ENCODE results near the gene BRAT1. TPM values are rescaled to one million over a fixed set of nuclear protein-coding genes. Genes with fewer than 3 reads are reported as not detected.
"Not testable (repeated sequence)": the region's sequence is repeated elsewhere in the genome, so short reads cannot be mapped to it uniquely, and the experiment has no call there.

BRAT1 gene
- total RNA-seq, 2 donors from 2014 or later = 34.0 to 42.8 TPM

- no peak overlapping the region for H3K27ac Mint-ChIP-seq
- H3K27me3 Mint-ChIP-seq = no peaks in the 10 kb centered on the region
- H3K9me3 Mint-ChIP-seq = no peaks in the 10 kb centered on the region
- H3K36me3 Mint-ChIP-seq (ENCODE audit: low read depth) = peaks cover 27% of the 10 kb centered on the region
- no peak overlapping the region for H3K4me3 Mint-ChIP-seq
- ATAC-seq (replicated peaks) = no peak
- H3K4me1 Mint-ChIP-seq = no peaks in the 10 kb centered on the region
Measured at GRCh38 chr7:2592375-2592865, 37.1 kb upstream of the BRAT1 start.

GRCh38 chr7:2589941-2590340, 34.6 kb upstream of the BRAT1 start:
- not testable (repeated sequence) for H3K9me3 Mint-ChIP-seq; H3K27ac Mint-ChIP-seq; ATAC-seq (replicated peaks); H3K4me1 Mint-ChIP-seq; H3K27me3 Mint-ChIP-seq; H3K4me3 Mint-ChIP-seq
- H3K36me3 Mint-ChIP-seq (ENCODE audit: low read depth) = peaks cover 24% of the 10 kb centered on the region

GRCh38 chr7:2589341-2589740, 34.0 kb upstream of the BRAT1 start:
- Mint-ChIP-seq H3K27ac (no peak overlapping the region), H3K27me3 (no peaks in the 10 kb centered on the region), H3K4me1 (no peaks in the 10 kb centered on the region), H3K9me3 (no peaks in the 10 kb centered on the region), H3K4me3 (no peak overlapping the region), H3K36me3 (ENCODE audit: low read depth) (peaks cover 24% of the 10 kb centered on the region)
- ATAC-seq (replicated peaks) = no peak

GRCh38 chr7:2587778-2588177, 32.5 kb upstream of the BRAT1 start:
- ATAC-seq (replicated peaks) = no peak
- no peaks in the 10 kb centered on the region for H3K4me1 Mint-ChIP-seq
- no peaks in the 10 kb centered on the region for H3K27me3 Mint-ChIP-seq
- H3K9me3 Mint-ChIP-seq = no peaks in the 10 kb centered on the region
- H3K27ac Mint-ChIP-seq = no peak overlapping the region
- no peak overlapping the region for H3K4me3 Mint-ChIP-seq
- peaks cover 22% of the 10 kb centered on the region for H3K36me3 Mint-ChIP-seq (ENCODE audit: low read depth)

- Mint-ChIP-seq H3K4me1 (no peaks in the 10 kb centered on the region), H3K27me3 (no peaks in the 10 kb centered on the region), H3K9me3 (no peaks in the 10 kb centered on the region), H3K27ac (no peak overlapping the region), H3K4me3 (no peak overlapping the region), H3K36me3 (ENCODE audit: low read depth) (peaks cover 17% of the 10 kb centered on the region)
- no peak for ATAC-seq (replicated peaks)
Measured at GRCh38 chr7:2587134-2587533, 31.8 kb upstream of the BRAT1 start.

GRCh38 chr7:2586326-2587020, 31.1 kb upstream of the BRAT1 start:
- no peaks in the 10 kb centered on the region for H3K9me3 Mint-ChIP-seq

GRCh38 chr7:2585446-2585845, 30.1 kb upstream of the BRAT1 start:
- H3K27ac Mint-ChIP-seq = no peak overlapping the region
- no peak for ATAC-seq (replicated peaks)
- no peaks in the 10 kb centered on the region for H3K27me3 Mint-ChIP-seq
- peaks cover 10% of the 10 kb centered on the region for H3K36me3 Mint-ChIP-seq (ENCODE audit: low read depth)
- no peaks in the 10 kb centered on the region for H3K9me3 Mint-ChIP-seq
- no peaks in the 10 kb centered on the region for H3K4me1 Mint-ChIP-seq
- no peak overlapping the region for H3K4me3 Mint-ChIP-seq

More at GRCh38 chr7:2586326-2587020, 31.1 kb upstream of the BRAT1 start:
- ATAC-seq (replicated peaks) = no peak
- H3K27ac Mint-ChIP-seq = no peak overlapping the region
- peaks cover 14% of the 10 kb centered on the region for H3K36me3 Mint-ChIP-seq (ENCODE audit: low read depth)
- no peak overlapping the region for H3K4me3 Mint-ChIP-seq
- no peaks in the 10 kb centered on the region for H3K27me3 Mint-ChIP-seq
- no peaks in the 10 kb centered on the region for H3K4me1 Mint-ChIP-seq

GRCh38 chr7:2583798-2584580, 28.7 kb upstream of the BRAT1 start:
- Mint-ChIP-seq H3K4me3 (no peak overlapping the region), H3K36me3 (ENCODE audit: low read depth) (peaks cover 9% of the 10 kb centered on the region), H3K27me3 (no peaks in the 10 kb centered on the region), H3K27ac (no peak overlapping the region), H3K9me3 (no peaks in the 10 kb centered on the region), H3K4me1 (no peaks in the 10 kb centered on the region)
- ATAC-seq (replicated peaks) = no peak

GRCh38 chr7:2582006-2582735, 26.8 kb upstream of the BRAT1 start:
- no peaks in the 10 kb centered on the region for H3K9me3 Mint-ChIP-seq
- no peak overlapping the region for H3K4me3 Mint-ChIP-seq
- H3K4me1 Mint-ChIP-seq = no peaks in the 10 kb centered on the region
- H3K36me3 Mint-ChIP-seq (ENCODE audit: low read depth) = peaks cover 9% of the 10 kb centered on the region
- H3K27me3 Mint-ChIP-seq = no peaks in the 10 kb centered on the region
- H3K27ac Mint-ChIP-seq = no peak overlapping the region
- no peak for ATAC-seq (replicated peaks)

- Mint-ChIP-seq H3K4me1 (no peaks in the 10 kb centered on the region), H3K4me3 (no peak overlapping the region), H3K36me3 (ENCODE audit: low read depth) (peaks cover 9% of the 10 kb centered on the region), H3K27ac (no peak overlapping the region), H3K27me3 (no peaks in the 10 kb centered on the region), H3K9me3 (no peaks in the 10 kb centered on the region)
- ATAC-seq (replicated peaks) = no peak
Measured at GRCh38 chr7:2580636-2581035, 25.3 kb upstream of the BRAT1 start.

- H3K4me3 Mint-ChIP-seq = no peak overlapping the region
- no peak overlapping the region for H3K27ac Mint-ChIP-seq
- H3K36me3 Mint-ChIP-seq (ENCODE audit: low read depth) = peaks cover 4% of the 10 kb centered on the region
- no peak for ATAC-seq (replicated peaks)
- H3K9me3 Mint-ChIP-seq = no peaks in the 10 kb centered on the region
- H3K27me3 Mint-ChIP-seq = no peaks in the 10 kb centered on the region
- no peaks in the 10 kb centered on the region for H3K4me1 Mint-ChIP-seq
Measured at GRCh38 chr7:2577914-2578680, 22.8 kb upstream of the BRAT1 start.

GRCh38 chr7:2576742-2577491, 21.6 kb upstream of the BRAT1 start:
- H3K27ac Mint-ChIP-seq = no peak overlapping the region
- no peak for ATAC-seq (replicated peaks)
- no peaks in the 10 kb centered on the region for H3K27me3 Mint-ChIP-seq
- no peaks in the 10 kb centered on the region for H3K9me3 Mint-ChIP-seq
- H3K36me3 Mint-ChIP-seq (ENCODE audit: low read depth) = peaks cover 8% of the 10 kb centered on the region
- H3K4me1 Mint-ChIP-seq = no peaks in the 10 kb centered on the region
- H3K4me3 Mint-ChIP-seq = no peak overlapping the region

GRCh38 chr7:2575733-2576340, 20.5 kb upstream of the BRAT1 start:
- Mint-ChIP-seq H3K27ac (no peak overlapping the region), H3K4me1 (no peaks in the 10 kb centered on the region)
- no peak for ATAC-seq (replicated peaks)

More at GRCh38 chr7:2575733-2576340, 20.5 kb upstream of the BRAT1 start:
- H3K36me3 Mint-ChIP-seq (ENCODE audit: low read depth) = peaks cover 8% of the 10 kb centered on the region
- H3K27me3 Mint-ChIP-seq = no peaks in the 10 kb centered on the region
- H3K9me3 Mint-ChIP-seq = no peaks in the 10 kb centered on the region
- H3K4me3 Mint-ChIP-seq = no peak overlapping the region

All from activated T-helper 17 cell treated with anti-CD3 and anti-CD28 coated beads, Interleukin-2, amount 50 U/mL, for 72 hours (primary cell).